HG03442 (cell line): Measurements from ENCODE around the gene ADCY7.
A peak's percentile ranks its signal among the peaks of the same experiment; 100 is the strongest.

Experiments
- ATAC-seq: cut with Tn5 transposase; IDR thresholded peaks from one replicate; pipeline ENCODE4 v1.9.1; 2021; ENCODE audit warnings: mild to moderate bottlenecking, moderate library complexity; ENCODE audit not compliant: unreplicated experiment

Gene ADCY7

DNA sequence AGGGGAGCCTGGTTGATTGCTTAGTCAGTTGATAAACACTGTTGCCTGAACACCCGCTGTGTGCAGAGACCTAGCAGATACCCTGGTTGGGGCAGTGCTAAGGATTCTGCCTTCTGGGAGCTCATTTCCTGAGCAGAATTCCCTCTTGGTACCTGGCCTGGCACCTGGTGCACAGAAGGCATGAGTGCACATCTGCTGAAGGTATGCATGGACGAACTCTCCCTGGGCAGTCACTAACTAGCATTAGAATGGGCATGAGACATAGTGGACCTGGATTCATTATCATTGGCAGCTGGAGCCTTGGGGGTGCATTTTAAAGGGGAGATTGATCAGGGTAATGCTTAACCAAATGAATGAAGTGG lies 13.1 kb downstream of the ADCY7 start:
- no peak for ATAC-seq

- no peak for ATAC-seq
These were observed 14.6 kb downstream of the ADCY7 start for GRCh38 chr16:50280932-50281331.

- ATAC-seq: no peak
These were observed 15.1 kb downstream of the ADCY7 start for GRCh38 chr16:50281391-50282009.

DNA sequence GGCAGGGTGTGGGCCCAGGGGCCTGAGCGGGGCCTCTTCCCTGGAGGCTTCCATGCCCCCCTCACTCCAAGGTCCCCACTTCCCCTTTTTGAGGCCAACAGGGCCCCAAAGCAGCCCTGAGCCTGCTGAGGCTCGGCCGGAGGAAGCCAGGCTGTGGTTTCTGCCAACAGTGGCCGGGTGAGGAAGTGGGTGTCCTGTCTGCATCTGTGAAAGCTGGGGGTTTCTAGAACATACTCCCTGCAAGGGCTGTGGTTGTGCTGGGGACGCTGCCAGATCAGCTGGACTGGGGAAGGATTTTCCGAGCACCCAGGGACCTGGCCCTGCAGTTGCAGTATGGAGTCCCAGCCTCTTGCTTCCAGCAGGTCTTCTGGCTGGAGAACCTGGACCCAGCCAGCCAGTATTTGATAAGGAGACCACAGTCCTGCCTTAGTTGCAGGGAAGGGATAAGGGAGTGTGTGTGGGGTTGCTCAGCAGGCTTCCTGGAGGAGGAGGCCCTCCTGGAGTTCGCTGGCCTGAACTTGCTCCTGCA lies 15.7 kb downstream of the ADCY7 start:
- ATAC-seq: peak; percentile 87

- no peak for ATAC-seq
These were observed 16.7 kb downstream of the ADCY7 start for GRCh38 chr16:50282955-50283631.

DNA sequence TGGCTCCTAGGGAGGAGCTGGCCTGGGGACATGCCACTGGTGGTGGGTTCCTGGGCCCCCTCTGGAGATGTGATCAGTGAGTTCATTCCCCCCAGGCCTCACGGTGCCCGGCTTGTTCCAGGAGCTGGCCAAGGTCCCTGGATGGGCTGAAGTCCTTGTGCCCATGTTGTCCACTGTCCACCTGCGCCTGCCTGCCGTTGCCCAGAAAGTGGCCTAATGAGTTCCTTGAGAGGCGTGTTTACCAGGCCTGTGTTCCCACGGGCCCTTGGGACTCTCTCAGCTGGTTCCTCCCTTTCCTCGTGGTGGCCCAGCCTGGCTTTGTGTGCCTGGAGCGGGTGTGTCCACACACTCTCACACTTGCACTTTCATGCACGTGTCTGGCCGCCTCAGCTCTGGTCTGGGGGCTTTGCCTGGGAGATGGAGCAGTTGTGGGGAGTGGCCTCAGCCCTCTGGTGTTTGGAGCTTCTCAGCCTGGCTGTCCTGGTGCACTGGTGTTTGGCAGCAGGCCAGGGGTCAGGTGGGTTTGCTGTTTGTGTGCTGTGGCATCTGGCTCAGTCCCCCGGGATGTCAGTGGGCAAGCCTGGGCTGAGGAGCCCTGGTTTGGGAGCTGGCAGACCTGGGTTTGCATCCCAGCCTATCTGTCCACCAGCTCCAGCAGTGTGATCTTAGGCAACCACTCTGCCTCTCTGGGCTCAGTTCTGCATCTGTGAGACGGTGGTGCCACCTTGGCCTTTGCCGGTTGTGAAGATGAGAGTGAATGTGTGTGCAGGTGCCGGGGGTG lies 18.0 kb downstream of the ADCY7 start:
- ATAC-seq: no peak

GRCh38 chr16:50285406-50286003 lies 19.2 kb downstream of the ADCY7 start:
- ATAC-seq: no peak

GRCh38 chr16:50286681-50287080 lies 20.3 kb downstream of the ADCY7 start:
- ATAC-seq: no peak

DNA sequence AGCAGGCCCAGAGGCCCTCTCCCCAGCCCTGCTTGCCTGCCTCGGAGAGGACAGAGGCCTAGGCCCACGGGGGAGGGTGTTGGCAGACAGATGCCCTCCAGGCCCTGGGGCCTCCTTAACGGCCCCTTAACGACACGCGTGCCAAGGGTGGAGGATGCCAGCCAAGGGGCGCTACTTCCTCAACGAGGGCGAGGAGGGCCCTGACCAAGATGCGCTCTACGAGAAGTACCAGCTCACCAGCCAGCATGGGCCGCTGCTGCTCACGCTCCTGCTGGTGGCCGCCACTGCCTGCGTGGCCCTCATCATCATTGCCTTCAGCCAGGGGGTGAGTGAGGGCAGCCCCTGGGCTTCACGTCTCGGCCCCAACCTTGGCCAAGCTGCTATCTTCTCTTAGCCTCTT lies 21.7 kb downstream of the ADCY7 start:
- no peak for ATAC-seq

- no peak for ATAC-seq
These were observed 22.6 kb downstream of the ADCY7 start for GRCh38 chr16:50288920-50289319.

GRCh38 chr16:50289950-50290764 lies 23.8 kb downstream of the ADCY7 start:
- no peak for ATAC-seq

DNA sequence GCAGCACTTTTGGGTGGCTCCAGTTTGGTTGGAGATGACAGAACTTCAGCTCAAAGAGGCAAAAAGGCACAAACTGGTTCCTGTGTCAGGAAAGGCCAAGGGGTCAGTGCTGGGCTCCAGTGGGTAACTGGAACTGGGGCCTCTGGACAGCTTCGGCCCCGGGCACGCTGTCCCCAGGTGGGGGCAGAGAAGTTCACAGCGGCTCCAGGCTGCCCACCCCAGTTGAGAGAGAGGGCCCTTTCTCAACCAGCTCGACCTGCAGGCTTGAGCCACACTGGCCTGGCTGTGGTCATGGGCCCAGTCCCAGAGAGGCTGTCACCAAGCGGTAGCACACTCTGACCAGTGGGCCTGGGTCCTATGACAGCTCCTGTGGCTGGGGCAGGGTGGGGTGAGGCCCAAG lies 24.5 kb downstream of the ADCY7 start:
- ATAC-seq: no peak

DNA sequence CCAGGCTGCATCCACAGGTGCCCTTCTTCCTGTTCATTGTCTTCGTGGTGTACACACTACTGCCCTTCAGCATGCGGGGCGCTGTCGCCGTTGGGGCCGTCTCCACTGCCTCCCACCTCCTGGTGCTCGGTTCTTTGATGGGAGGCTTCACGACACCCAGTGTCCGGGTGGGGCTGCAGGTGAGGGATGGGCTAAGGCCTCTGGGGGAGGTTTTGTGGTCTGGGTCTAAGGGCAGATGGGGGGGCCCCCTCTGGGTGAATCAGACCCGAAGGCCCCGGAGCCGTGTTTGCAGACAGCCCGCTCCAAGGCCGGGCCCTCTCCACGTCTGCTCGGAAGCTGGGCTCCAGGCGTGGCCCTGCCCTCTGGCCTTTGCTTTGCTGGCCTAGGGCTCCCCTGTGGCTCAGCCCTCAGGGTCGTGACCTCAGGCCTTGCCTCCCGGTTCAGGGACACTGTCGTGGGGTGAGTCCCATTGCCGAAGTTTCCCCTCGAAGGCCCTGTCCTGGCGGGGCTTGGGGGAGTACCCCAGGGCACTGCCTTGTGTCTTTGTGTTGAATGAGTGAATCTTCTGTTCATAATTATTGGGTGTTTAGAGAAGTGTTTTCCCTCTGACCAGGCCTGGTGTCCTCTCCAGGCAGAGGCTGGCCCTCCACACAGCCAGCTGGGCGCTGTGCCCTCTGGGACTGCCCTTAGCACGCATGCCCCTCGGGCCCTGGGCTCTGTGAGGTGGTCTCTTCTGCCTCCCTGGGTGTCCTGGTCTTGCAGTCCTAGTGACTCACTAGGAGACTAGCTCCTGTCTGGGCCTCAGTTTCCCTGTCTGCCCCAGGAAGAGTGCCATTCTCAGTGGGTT lies 25.6 kb downstream of the ADCY7 start:
- no peak for ATAC-seq

GRCh38 chr16:50292566-50292948 lies 26.2 kb downstream of the ADCY7 start:
- no peak for ATAC-seq

GRCh38 chr16:50293041-50293783 lies 26.9 kb downstream of the ADCY7 start:
- ATAC-seq: no peak

- ATAC-seq: no peak
These were observed 27.9 kb downstream of the ADCY7 start for GRCh38 chr16:50293994-50294855.

DNA sequence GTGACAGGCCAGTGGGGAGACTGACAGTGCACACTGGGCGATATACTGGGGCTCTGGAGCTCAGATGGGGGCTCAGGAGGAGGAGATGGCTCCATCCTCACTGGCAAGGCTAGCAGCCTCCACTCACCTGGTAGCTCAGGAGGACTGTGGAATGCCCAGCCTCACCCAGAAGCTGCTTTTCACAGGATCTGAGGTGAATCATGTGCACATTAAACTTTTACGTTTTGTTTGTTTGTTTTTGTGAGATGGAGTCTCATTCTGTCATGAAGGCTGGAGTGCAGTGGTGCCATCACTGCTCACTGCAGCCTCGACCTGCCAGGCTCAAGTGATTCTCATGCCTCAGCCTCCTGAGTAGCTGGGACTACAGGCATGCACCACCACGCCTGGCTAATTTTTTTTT lies 28.6 kb downstream of the ADCY7 start:
- ATAC-seq: no peak

DNA sequence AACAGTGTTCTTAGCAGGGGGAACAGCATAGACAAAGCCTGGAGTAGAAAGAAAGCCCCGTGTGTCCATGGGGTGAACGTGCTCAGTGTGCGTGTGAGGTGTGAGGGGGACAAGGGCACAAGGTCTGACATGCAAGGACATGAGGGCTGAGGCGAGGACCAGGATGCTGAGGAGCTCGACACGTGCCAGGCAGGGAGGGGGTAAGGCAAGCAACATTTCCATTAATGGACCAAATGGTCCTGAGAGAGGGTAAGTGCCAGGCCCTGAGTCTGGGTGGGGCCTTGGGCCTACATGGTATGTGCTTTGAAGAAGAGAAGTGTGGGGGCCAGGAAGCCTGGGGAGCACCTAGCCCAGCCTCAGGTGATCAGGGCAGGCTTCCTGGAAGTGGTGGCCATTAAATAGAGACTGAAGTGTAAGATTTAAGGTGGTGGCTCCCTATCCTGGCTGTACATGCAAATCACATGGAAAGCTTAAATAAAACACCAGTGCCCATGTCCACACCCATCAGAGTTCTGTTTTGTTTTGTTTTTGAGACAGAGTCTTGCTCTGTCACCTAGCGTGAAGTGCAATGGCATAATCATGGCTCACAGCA lies 29.3 kb downstream of the ADCY7 start:
- ATAC-seq: no peak
